ENCODE data around the gene CPNE2. TPM values are rescaled to one million over a fixed set of nuclear protein-coding genes. Genes with fewer than 3 reads are reported as not detected.
"Not testable (repeated sequence)": the region's sequence is repeated elsewhere in the genome, so short reads cannot be mapped to it uniquely, and the experiment has no call there.

The CPNE2 gene
- polyA plus RNA-seq, 4 donors: 33.2 to 50.3 (median 38.2) TPM

- DNase-seq (ENCODE audit: low read depth in 4 of 4, low spot score in 3 of 4): no peak
Measured at GRCh38 chr16:57069053-57069452, 23.3 kb upstream of the CPNE2 start.

- no peak for DNase-seq (ENCODE audit: low read depth in 4 of 4, low spot score in 3 of 4)
Measured at GRCh38 chr16:57069635-57070370, 22.6 kb upstream of the CPNE2 start.

- no peak for DNase-seq (ENCODE audit: low read depth in 4 of 4, low spot score in 3 of 4)
Measured at GRCh38 chr16:57070424-57070823, 22.0 kb upstream of the CPNE2 start.

GRCh38 chr16:57071081-57071732 is 21.2 kb upstream of the CPNE2 start:
- not testable (repeated sequence) for DNase-seq (ENCODE audit: low read depth in 4 of 4, low spot score in 3 of 4)

- DNase-seq (ENCODE audit: low read depth in 4 of 4, low spot score in 3 of 4): no peak
Measured at GRCh38 chr16:57071831-57072582, 20.4 kb upstream of the CPNE2 start.

- no peak for DNase-seq (ENCODE audit: low read depth in 4 of 4, low spot score in 3 of 4)
Measured at GRCh38 chr16:57072616-57073275, 19.6 kb upstream of the CPNE2 start.

- no peak for DNase-seq (ENCODE audit: low read depth in 4 of 4, low spot score in 3 of 4)
Measured at GRCh38 chr16:57077714-57078113, 14.7 kb upstream of the CPNE2 start.

- no peak for DNase-seq (ENCODE audit: low read depth in 4 of 4, low spot score in 3 of 4)
Measured at GRCh38 chr16:57081744-57082143, 10.6 kb upstream of the CPNE2 start.

GRCh38 chr16:57082664-57083063 is 9.7 kb upstream of the CPNE2 start:
- DNase-seq (ENCODE audit: low read depth in 4 of 4, low spot score in 3 of 4): no peak

GRCh38 chr16:57083485-57084126 is 8.8 kb upstream of the CPNE2 start:
- no peak for DNase-seq (ENCODE audit: low read depth in 4 of 4, low spot score in 3 of 4)

GRCh38 chr16:57084257-57084770 is 8.1 kb upstream of the CPNE2 start:
- no peak for DNase-seq (ENCODE audit: low read depth in 4 of 4, low spot score in 3 of 4)

GRCh38 chr16:57084996-57085395 is 7.4 kb upstream of the CPNE2 start:
- DNase-seq (ENCODE audit: low read depth in 4 of 4, low spot score in 3 of 4): no peak

- DNase-seq (ENCODE audit: low read depth in 4 of 4, low spot score in 3 of 4): no peak
Measured at GRCh38 chr16:57087003-57087402, 5.4 kb upstream of the CPNE2 start.

- no peak for DNase-seq (ENCODE audit: low read depth in 4 of 4, low spot score in 3 of 4)
Measured at GRCh38 chr16:57089406-57089805, 3.0 kb upstream of the CPNE2 start.

- no peak for DNase-seq (ENCODE audit: low read depth in 4 of 4, low spot score in 3 of 4)
Measured at GRCh38 chr16:57091200-57091974, 996 bp upstream of the CPNE2 start.

- DNase-seq (ENCODE audit: low read depth in 4 of 4, low spot score in 3 of 4): no peak
Measured at GRCh38 chr16:57092786-57093411, 516 bp downstream of the CPNE2 start.

GRCh38 chr16:57093666-57094564 is 1.5 kb downstream of the CPNE2 start:
- no peak for DNase-seq (ENCODE audit: low read depth in 4 of 4, low spot score in 3 of 4)

GRCh38 chr16:57094911-57095310 is 2.5 kb downstream of the CPNE2 start:
- DNase-seq (ENCODE audit: low read depth in 4 of 4, low spot score in 3 of 4): no peak
